WTC11 (cell line): Measurements from ENCODE around the gene PFKP. TPM values are rescaled to one million over a fixed set of nuclear protein-coding genes. Genes with fewer than 3 reads are reported as not detected.

ENCODE experiments used
- ATAC-seq: fragments of 200-7000 bp; cut with Tn5 transposase; 2 replicates; pipeline ENCODE4 v1.10.0; 2021; ENCODE audit warnings: mild to moderate bottlenecking, moderate library complexity
- CTCF ChIA-PET: fragments of 300-600 bp; sonication (Branson Sonifier 250); formaldehyde crosslinking; loops from one replicate; lab custom pipeline; 2021; ENCODE audit warnings: antibody characterized with exemption; lab: Charles Lee
- POLR2A ChIA-PET: fragments of 350-600 bp; sonication (Branson Sonifier 250); formaldehyde crosslinking; loops from one replicate; lab custom pipeline; 2021; ENCODE audit warnings: antibody characterized with exemption; lab: Charles Lee
- DNase-seq: peaks from one replicate; pipeline ENCODE4 v3.0.0; 2021; ENCODE audit warnings: low spot score
- H3K27ac Mint-ChIP-seq: 2 replicates; pipeline ENCODE4 v1.8.0; 2021; ENCODE audit warnings: mixed read lengths
- H3K27me3 Mint-ChIP-seq: 2 replicates; pipeline ENCODE4 v1.8.0; 2021; ENCODE audit warnings: low read depth, mild to moderate bottlenecking, moderate library complexity, mixed read lengths
- H3K36me3 Mint-ChIP-seq: 2 replicates; pipeline ENCODE4 v1.8.0; 2021; ENCODE audit warnings: mixed read lengths
- H3K4me1 Mint-ChIP-seq: 2 replicates; pipeline ENCODE4 v1.8.0; 2022; ENCODE audit warnings: mixed read lengths
- H3K4me3 Mint-ChIP-seq: 2 replicates; pipeline ENCODE4 v1.8.0; 2021; ENCODE audit warnings: mild to moderate bottlenecking, moderate library complexity, mixed read lengths
- H3K9me3 Mint-ChIP-seq: 2 replicates; pipeline ENCODE4 v1.8.0; 2021; ENCODE audit warnings: mixed read lengths
- ELF4 ChIP-seq: sonication (generic); formaldehyde crosslinking; IDR thresholded peaks from 2 replicates; pipeline ENCODE4 v1.8.1; 2022; ENCODE audit warnings: low read depth, mild to moderate bottlenecking, moderate library complexity, missing genetic modification reagents
- FOXK1 ChIP-seq: sonication (generic); formaldehyde crosslinking; IDR thresholded peaks from 2 replicates; pipeline ENCODE4 v1.8.0; 2022; ENCODE audit warnings: mild to moderate bottlenecking, moderate library complexity, missing genetic modification reagents
- GRHL2 ChIP-seq: fragments of 250-450 bp; sonication (Bioruptor Pico); IDR thresholded peaks from 2 replicates; pipeline ENCODE4 v1.8.0; 2022; ENCODE audit warnings: mild to moderate bottlenecking, moderate library complexity; ENCODE audit not compliant: insufficient replicate concordance, severe bottlenecking
- HMGA2 ChIP-seq: fragments of 250-450 bp; sonication (Bioruptor Pico); IDR thresholded peaks from 2 replicates; pipeline ENCODE4 v1.4.0; 2021; ENCODE audit warnings: mild to moderate bottlenecking, moderate library complexity
- IRF1 ChIP-seq: sonication (generic); formaldehyde crosslinking; IDR thresholded peaks from 2 replicates; pipeline ENCODE4 v1.8.0; 2023; ENCODE audit warnings: missing genetic modification reagents
- IRF2 ChIP-seq: sonication (generic); formaldehyde crosslinking; IDR thresholded peaks from 2 replicates; pipeline ENCODE4 v1.8.0; 2022; ENCODE audit warnings: low read depth, missing genetic modification reagents, borderline replicate concordance
- MLX ChIP-seq: sonication (generic); formaldehyde crosslinking; IDR thresholded peaks from 2 replicates; pipeline ENCODE4 v1.8.1; 2023; ENCODE audit warnings: mild to moderate bottlenecking, missing genetic modification reagents, moderate library complexity
- RORB ChIP-seq: fragments of 250-450 bp; sonication (Bioruptor Pico); IDR thresholded peaks from 2 replicates; pipeline ENCODE4 v1.9.0; 2021; ENCODE audit warnings: mild to moderate bottlenecking
- SMAD4 ChIP-seq: sonication (generic); formaldehyde crosslinking; IDR thresholded peaks from 2 replicates; pipeline ENCODE4 v1.8.0; 2022; ENCODE audit warnings: mild to moderate bottlenecking, missing genetic modification reagents
- SOX15 ChIP-seq: fragments of 250-450 bp; sonication (Bioruptor Pico); IDR thresholded peaks from 2 replicates; pipeline ENCODE4 v1.9.0; 2021; ENCODE audit warnings: mild to moderate bottlenecking
- TEAD4 ChIP-seq: sonication (generic); formaldehyde crosslinking; IDR thresholded peaks from 2 replicates; pipeline ENCODE4 v1.8.0; 2022; ENCODE audit warnings: mild to moderate bottlenecking, missing genetic modification reagents
- ZBTB43 ChIP-seq: sonication (generic); formaldehyde crosslinking; IDR thresholded peaks from 2 replicates; pipeline ENCODE4 v1.8.1; 2023; ENCODE audit warnings: mild to moderate bottlenecking, missing genetic modification reagents
- total RNA-seq: library from RNA; stranded (reverse); gene quantifications from 3 replicates; pipeline ENCODE4 v1.2.3, GENCODE V29; 2021
- TF ChIP-seq, protein P1 (sequence below): sonication (generic); formaldehyde crosslinking; IDR thresholded peaks from 2 replicates; pipeline ENCODE4 v1.8.1; 2023; ENCODE audit warnings: mild to moderate bottlenecking, missing genetic modification reagents, moderate library complexity
- TF ChIP-seq, protein P2 (sequence below): sonication (generic); formaldehyde crosslinking; IDR thresholded peaks from 2 replicates; pipeline ENCODE4 v1.8.0; 2022; ENCODE audit warnings: mild to moderate bottlenecking, missing genetic modification reagents
- TF ChIP-seq, protein P3 (sequence below): fragments of 250-450 bp; sonication (Bioruptor Pico); IDR thresholded peaks from 2 replicates; pipeline ENCODE4 v1.9.0; 2021; ENCODE audit warnings: mild to moderate bottlenecking, borderline replicate concordance
- TF ChIP-seq, protein P4 (sequence below): sonication (generic); formaldehyde crosslinking; conservative IDR thresholded peaks from 2 replicates; pipeline ENCODE4 v1.8.1; 2022; ENCODE audit warnings: mild to moderate bottlenecking, missing genetic modification reagents

PFKP gene
- total RNA-seq, 1 experiment from 2014 or later, result 127 TPM

DNA sequence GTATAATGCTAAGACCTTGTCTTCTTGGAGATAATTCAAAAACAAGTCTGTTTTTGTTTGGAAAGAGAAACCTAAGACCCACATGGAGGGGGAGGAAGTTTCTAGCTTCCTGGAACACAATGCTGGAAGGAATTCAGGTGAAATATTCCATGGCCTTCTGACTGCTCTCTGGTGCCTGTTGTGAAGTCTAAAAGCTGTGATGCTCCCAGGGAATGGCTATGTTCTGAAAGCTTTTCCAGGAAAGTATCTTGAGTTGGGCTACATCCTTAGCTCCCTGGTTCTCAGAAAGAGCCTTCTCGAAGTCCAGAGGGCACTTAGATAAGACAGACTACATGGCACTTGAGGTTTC, 12.5 kb upstream of the PFKP start:
- DNase-seq, result no peak
- Mint-ChIP-seq H3K27me3 (peaks cover 24% of the 10 kb centered on the region), H3K27ac (no peak overlapping the region), H3K36me3 (0 out of 2 replicates have a peak, but pooled peaks cover 3% of the 10 kb centered on the region), H3K4me3 (no peak overlapping the region), H3K9me3 (peaks cover 7% of the 10 kb centered on the region; the same call in 1 of the 2 replicates), H3K4me1 (peaks cover 25% of the 10 kb centered on the region)
- CTCF ChIA-PET, result interaction anchor here (0.6 to 1.3 kb wide), 3 partner anchors 9 to 691 kb away, joined by 3 to 5 read pairs (median 4); no protein-coding TSS in a partner anchor
- POLR2A ChIA-PET, result interaction anchor here (0.6 kb wide), 2 partner anchors 190 to 1880 kb away, joined by 5 to 7 read pairs; no protein-coding TSS in a partner anchor
- ATAC-seq, result 0 out of 2 replicates have a peak, but pooled peaks have one; percentile 28
- no peak for TF ChIP-seq SOX15
- TF ChIP-seq RORB (CRISPR knock-in tag), result no peak
- TF ChIP-seq, protein P1, sequence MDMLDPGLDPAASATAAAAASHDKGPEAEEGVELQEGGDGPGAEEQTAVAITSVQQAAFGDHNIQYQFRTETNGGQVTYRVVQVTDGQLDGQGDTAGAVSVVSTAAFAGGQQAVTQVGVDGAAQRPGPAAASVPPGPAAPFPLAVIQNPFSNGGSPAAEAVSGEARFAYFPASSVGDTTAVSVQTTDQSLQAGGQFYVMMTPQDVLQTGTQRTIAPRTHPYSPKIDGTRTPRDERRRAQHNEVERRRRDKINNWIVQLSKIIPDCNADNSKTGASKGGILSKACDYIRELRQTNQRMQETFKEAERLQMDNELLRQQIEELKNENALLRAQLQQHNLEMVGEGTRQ (CRISPR knock-in tag), result no peak
- TF ChIP-seq, protein P2, sequence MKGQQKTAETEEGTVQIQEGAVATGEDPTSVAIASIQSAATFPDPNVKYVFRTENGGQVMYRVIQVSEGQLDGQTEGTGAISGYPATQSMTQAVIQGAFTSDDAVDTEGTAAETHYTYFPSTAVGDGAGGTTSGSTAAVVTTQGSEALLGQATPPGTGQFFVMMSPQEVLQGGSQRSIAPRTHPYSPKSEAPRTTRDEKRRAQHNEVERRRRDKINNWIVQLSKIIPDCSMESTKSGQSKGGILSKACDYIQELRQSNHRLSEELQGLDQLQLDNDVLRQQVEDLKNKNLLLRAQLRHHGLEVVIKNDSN (CRISPR knock-in tag), result no peak
- TF ChIP-seq ELF4, result no peak
- no peak for TF ChIP-seq TEAD4 (CRISPR knock-in tag)
- no peak for TF ChIP-seq IRF1 (CRISPR knock-in tag)
- TF ChIP-seq HMGA2 (CRISPR knock-in tag), result no peak
- TF ChIP-seq, protein P3, sequence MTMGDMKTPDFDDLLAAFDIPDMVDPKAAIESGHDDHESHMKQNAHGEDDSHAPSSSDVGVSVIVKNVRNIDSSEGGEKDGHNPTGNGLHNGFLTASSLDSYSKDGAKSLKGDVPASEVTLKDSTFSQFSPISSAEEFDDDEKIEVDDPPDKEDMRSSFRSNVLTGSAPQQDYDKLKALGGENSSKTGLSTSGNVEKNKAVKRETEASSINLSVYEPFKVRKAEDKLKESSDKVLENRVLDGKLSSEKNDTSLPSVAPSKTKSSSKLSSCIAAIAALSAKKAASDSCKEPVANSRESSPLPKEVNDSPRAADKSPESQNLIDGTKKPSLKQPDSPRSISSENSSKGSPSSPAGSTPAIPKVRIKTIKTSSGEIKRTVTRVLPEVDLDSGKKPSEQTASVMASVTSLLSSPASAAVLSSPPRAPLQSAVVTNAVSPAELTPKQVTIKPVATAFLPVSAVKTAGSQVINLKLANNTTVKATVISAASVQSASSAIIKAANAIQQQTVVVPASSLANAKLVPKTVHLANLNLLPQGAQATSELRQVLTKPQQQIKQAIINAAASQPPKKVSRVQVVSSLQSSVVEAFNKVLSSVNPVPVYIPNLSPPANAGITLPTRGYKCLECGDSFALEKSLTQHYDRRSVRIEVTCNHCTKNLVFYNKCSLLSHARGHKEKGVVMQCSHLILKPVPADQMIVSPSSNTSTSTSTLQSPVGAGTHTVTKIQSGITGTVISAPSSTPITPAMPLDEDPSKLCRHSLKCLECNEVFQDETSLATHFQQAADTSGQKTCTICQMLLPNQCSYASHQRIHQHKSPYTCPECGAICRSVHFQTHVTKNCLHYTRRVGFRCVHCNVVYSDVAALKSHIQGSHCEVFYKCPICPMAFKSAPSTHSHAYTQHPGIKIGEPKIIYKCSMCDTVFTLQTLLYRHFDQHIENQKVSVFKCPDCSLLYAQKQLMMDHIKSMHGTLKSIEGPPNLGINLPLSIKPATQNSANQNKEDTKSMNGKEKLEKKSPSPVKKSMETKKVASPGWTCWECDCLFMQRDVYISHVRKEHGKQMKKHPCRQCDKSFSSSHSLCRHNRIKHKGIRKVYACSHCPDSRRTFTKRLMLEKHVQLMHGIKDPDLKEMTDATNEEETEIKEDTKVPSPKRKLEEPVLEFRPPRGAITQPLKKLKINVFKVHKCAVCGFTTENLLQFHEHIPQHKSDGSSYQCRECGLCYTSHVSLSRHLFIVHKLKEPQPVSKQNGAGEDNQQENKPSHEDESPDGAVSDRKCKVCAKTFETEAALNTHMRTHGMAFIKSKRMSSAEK (CRISPR knock-in tag), result no peak
- no peak for TF ChIP-seq IRF2

- ATAC-seq, result no peak
- Mint-ChIP-seq H3K27ac (no peak overlapping the region), H3K36me3 (0 out of 2 replicates have a peak, but pooled peaks cover 3% of the 10 kb centered on the region), H3K27me3 (peaks cover 28% of the 10 kb centered on the region), H3K4me3 (no peak overlapping the region), H3K4me1 (peaks cover 25% of the 10 kb centered on the region), H3K9me3 (peaks cover 7% of the 10 kb centered on the region; the same call in 1 of the 2 replicates)
- ChIA-PET CTCF (no interaction called here), POLR2A (no interaction called here)
- no peak for DNase-seq
- no peak for TF ChIP-seq SMAD4 (CRISPR knock-in tag)
- TF ChIP-seq MLX (CRISPR knock-in tag), result no peak
- TF ChIP-seq FOXK1 (CRISPR knock-in tag), result no peak
- TF ChIP-seq, protein P4, sequence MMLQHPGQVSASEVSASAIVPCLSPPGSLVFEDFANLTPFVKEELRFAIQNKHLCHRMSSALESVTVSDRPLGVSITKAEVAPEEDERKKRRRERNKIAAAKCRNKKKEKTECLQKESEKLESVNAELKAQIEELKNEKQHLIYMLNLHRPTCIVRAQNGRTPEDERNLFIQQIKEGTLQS (CRISPR knock-in tag), result no peak
- no peak for TF ChIP-seq GRHL2 (CRISPR knock-in tag)
- TF ChIP-seq IRF2, result no peak
- no peak for TF ChIP-seq ZBTB43 (CRISPR knock-in tag)
Measured at GRCh38 chr10:3056280-3057037, 10.9 kb upstream of the PFKP start.
